Caco-2 (cell line): ENCODE measurements around the gene TNNT1. TPM values are rescaled to one million over a fixed set of nuclear protein-coding genes. Genes with fewer than 3 reads are reported as not detected.

ENCODE experiments used
- BruUV-seq: library from RNA; stranded (reverse); fragments of 400-500 nt; replicated peaks from 2 replicates; lab custom pipeline; 2021; lab: Mats Ljungman, UMichigan
- CTCF ChIA-PET: fragments of 300-600 bp; sonication (Branson Sonifier 250); formaldehyde crosslinking; loops from one replicate; lab custom pipeline; 2022; ENCODE audit warnings: antibody characterized with exemption; lab: Charles Lee
- POLR2A ChIA-PET: fragments of 300-600 bp; sonication (Branson Sonifier 250); formaldehyde crosslinking; loops from one replicate; lab custom pipeline; 2022; ENCODE audit warnings: antibody characterized with exemption; lab: Charles Lee
- DNase-seq, 2 experiments: peaks; one replicate each; pipeline versions ENCODE4 v3.0.0 to v3.0.0-alpha.2; 2020 to 2022
- H3K27me3 ChIP-seq: replicated peaks from 2 replicates; pipeline ENCODE4 v1.6.0; 2011; ENCODE audit warnings: low read length; ENCODE audit not compliant: control insufficient read depth, insufficient read depth
- H3K36me3 ChIP-seq: 2 replicates; pipeline ENCODE4 v1.5.1; 2011; ENCODE audit warnings: low read length; ENCODE audit not compliant: control insufficient read depth, insufficient read depth
- H3K4me1 ChIP-seq: fragments of 250-450 bp; sonication (Bioruptor Pico); 2 replicates; pipeline ENCODE4 v1.5.1; 2020; ENCODE audit warnings: mild to moderate bottlenecking
- H3K4me3 ChIP-seq: 2 replicates; pipeline ENCODE4 v1.5.1; 2011; ENCODE audit warnings: low read depth, mild to moderate bottlenecking, control low read depth, low read length
- H3K9me3 ChIP-seq: fragments of 250-450 bp; sonication (Bioruptor Pico); 2 replicates; pipeline ENCODE4 v1.5.1; 2020; ENCODE audit warnings: mild to moderate bottlenecking, moderate library complexity
- H3K27ac Mint-ChIP-seq: one replicate; pipeline ENCODE4 v1.8.0; 2022; ENCODE audit warnings: mixed read lengths; ENCODE audit not compliant: unreplicated experiment
- H3K27me3 Mint-ChIP-seq: one replicate; pipeline ENCODE4 v1.8.0; 2022; ENCODE audit warnings: mixed read lengths; ENCODE audit not compliant: insufficient read depth, unreplicated experiment
- H3K36me3 Mint-ChIP-seq: one replicate; pipeline ENCODE4 v1.8.0; 2022; ENCODE audit warnings: mild to moderate bottlenecking, mixed read lengths; ENCODE audit not compliant: insufficient read depth, unreplicated experiment
- H3K4me1 Mint-ChIP-seq: one replicate; pipeline ENCODE4 v1.8.0; 2022; ENCODE audit warnings: low read depth, mixed read lengths; ENCODE audit not compliant: unreplicated experiment
- H3K4me3 Mint-ChIP-seq: one replicate; pipeline ENCODE4 v1.8.0; 2022; ENCODE audit warnings: mild to moderate bottlenecking, moderate library complexity, mixed read lengths; ENCODE audit not compliant: unreplicated experiment
- H3K9me3 Mint-ChIP-seq: one replicate; pipeline ENCODE4 v1.8.0; 2022; ENCODE audit warnings: mixed read lengths; ENCODE audit not compliant: unreplicated experiment
- intact Hi-C: fragments of 100-400 bp; cut with micrococcal nuclease; formaldehyde crosslinking; loops from one replicate; pipeline ENCODE4 v1.10.0; 2022; ENCODE audit not compliant: unreplicated experiment
- total RNA-seq: library from RNA; stranded (reverse); gene quantifications from 2 replicates; pipeline ENCODE4 v1.2.3, GENCODE V29; 2022
- TF ChIP-seq, protein P1 (sequence below), 2 experiments: fragments of 200-600 bp in 1 of 2; IDR thresholded peaks; 1 replicate in 1 of 2; 2 replicates in 1 of 2; pipeline versions ENCODE4 v1.5.1 to v1.8.0; 2011 to 2022; ENCODE audit warnings: antibody characterized with exemption in 1 of 2, control low read depth in 1 of 2, inconsistent platforms in 1 of 2, low read depth in 1 of 2, low read length in 1 of 2, mild to moderate bottlenecking in 1 of 2, moderate library complexity in 1 of 2; ENCODE audit not compliant: insufficient read depth in 1 of 2, severe bottlenecking in 1 of 2, unreplicated experiment in 1 of 2

The TNNT1 gene
- total RNA-seq, 1 experiment from 2014 or later = 18.0 TPM

- ChIA-PET POLR2A (interaction anchor here (0.6 to 0.8 kb wide), 2 partner anchors 8 to 52 kb away, joined by 3 to 7 read pairs; no protein-coding TSS in a partner anchor), CTCF (interaction anchor here (0.6 to 1.8 kb wide), 8 partner anchors 11 to 510 kb away, joined by 3 to 16 read pairs (median 4); partner anchors contain the start of genes FIZ1 and RDH13)
- H3K36me3 ChIP-seq = peaks cover 3% of the 10 kb centered on the region; the same call in 1 of the 2 replicates
- Mint-ChIP-seq H3K9me3 (no peaks in the 10 kb centered on the region), H3K36me3 (peaks cover 77% of the 10 kb centered on the region), H3K4me3 (peak overlapping the region; percentile 10), H3K27me3 (no peaks in the 10 kb centered on the region), H3K27ac (peak overlapping the region; percentile 79), H3K4me1 (peaks cover 9% of the 10 kb centered on the region)
- no peaks in the 10 kb centered on the region for H3K4me1 ChIP-seq
- no peaks in the 10 kb centered on the region for H3K27me3 ChIP-seq
- peak; percentile 86 to 92 for DNase-seq
- no TSS peak for BruUV-seq
- H3K4me3 ChIP-seq = no peak overlapping the region
- intact Hi-C loops = loop anchor here (2.0 kb wide), 1 partner anchor 44 kb away; no protein-coding TSS in a partner anchor
- no peaks in the 10 kb centered on the region for H3K9me3 ChIP-seq
- TF ChIP-seq, protein P1, sequence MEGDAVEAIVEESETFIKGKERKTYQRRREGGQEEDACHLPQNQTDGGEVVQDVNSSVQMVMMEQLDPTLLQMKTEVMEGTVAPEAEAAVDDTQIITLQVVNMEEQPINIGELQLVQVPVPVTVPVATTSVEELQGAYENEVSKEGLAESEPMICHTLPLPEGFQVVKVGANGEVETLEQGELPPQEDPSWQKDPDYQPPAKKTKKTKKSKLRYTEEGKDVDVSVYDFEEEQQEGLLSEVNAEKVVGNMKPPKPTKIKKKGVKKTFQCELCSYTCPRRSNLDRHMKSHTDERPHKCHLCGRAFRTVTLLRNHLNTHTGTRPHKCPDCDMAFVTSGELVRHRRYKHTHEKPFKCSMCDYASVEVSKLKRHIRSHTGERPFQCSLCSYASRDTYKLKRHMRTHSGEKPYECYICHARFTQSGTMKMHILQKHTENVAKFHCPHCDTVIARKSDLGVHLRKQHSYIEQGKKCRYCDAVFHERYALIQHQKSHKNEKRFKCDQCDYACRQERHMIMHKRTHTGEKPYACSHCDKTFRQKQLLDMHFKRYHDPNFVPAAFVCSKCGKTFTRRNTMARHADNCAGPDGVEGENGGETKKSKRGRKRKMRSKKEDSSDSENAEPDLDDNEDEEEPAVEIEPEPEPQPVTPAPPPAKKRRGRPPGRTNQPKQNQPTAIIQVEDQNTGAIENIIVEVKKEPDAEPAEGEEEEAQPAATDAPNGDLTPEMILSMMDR (IDR thresholded peaks at IDR 0.05; ENCODE audit: insufficient read depth in 1 of 2, low read depth in 1 of 2, low read length in 1 of 2, severe bottlenecking in 1 of 2, unreplicated experiment in 1 of 2) = peak; percentile 74 to 95
Measured at GRCh38 chr19:55088543-55089341, 60.3 kb downstream of the TNNT1 start.

- ChIA-PET POLR2A (no interaction called here), CTCF (interaction anchor here (0.6 to 1.8 kb wide), 7 partner anchors 12 to 511 kb away, joined by 3 to 16 read pairs (median 4); partner anchors contain the start of genes FIZ1 and RDH13)
- intact Hi-C loops = loop anchor here (2.0 kb wide), 1 partner anchor 45 kb away; no protein-coding TSS in a partner anchor
- no TSS peak for BruUV-seq
- TF ChIP-seq, protein P1 (IDR thresholded peaks at IDR 0.05; ENCODE audit: insufficient read depth in 1 of 2, low read depth in 1 of 2, low read length in 1 of 2, severe bottlenecking in 1 of 2, unreplicated experiment in 1 of 2) = no peak
- Histone ChIP-seq H3K4me1 (no peaks in the 10 kb centered on the region), H3K4me3 (no peak overlapping the region), H3K36me3 (peaks cover 3% of the 10 kb centered on the region; the same call in 1 of the 2 replicates), H3K9me3 (no peaks in the 10 kb centered on the region), H3K27me3 (no peaks in the 10 kb centered on the region)
- DNase-seq = no peak
- H3K4me1 Mint-ChIP-seq = peaks cover 9% of the 10 kb centered on the region
- H3K4me3 Mint-ChIP-seq = peak overlapping the region; percentile 10
- H3K27ac Mint-ChIP-seq = peak overlapping the region; percentile 79
- H3K9me3 Mint-ChIP-seq = no peaks in the 10 kb centered on the region
- H3K27me3 Mint-ChIP-seq = no peaks in the 10 kb centered on the region
- H3K36me3 Mint-ChIP-seq = peaks cover 79% of the 10 kb centered on the region
Measured at GRCh38 chr19:55088021-55088451, 61.0 kb downstream of the TNNT1 start.

GRCh38 chr19:55087542-55087901, 61.5 kb downstream of the TNNT1 start:
- intact Hi-C loops = no loop called here
- ChIA-PET CTCF (interaction anchor here (1.0 kb wide), 1 partner anchor 215 kb away, joined by 3 read pairs; no protein-coding TSS in a partner anchor), POLR2A (no interaction called here)
- BruUV-seq = TSS peak; percentile 69
- Mint-ChIP-seq H3K4me3 (no peak overlapping the region), H3K27ac (no peak overlapping the region), H3K4me1 (peaks cover 9% of the 10 kb centered on the region), H3K9me3 (no peaks in the 10 kb centered on the region), H3K27me3 (no peaks in the 10 kb centered on the region), H3K36me3 (peaks cover 84% of the 10 kb centered on the region)
- H3K9me3 ChIP-seq = no peaks in the 10 kb centered on the region
- H3K27me3 ChIP-seq = no peaks in the 10 kb centered on the region
- no peak overlapping the region for H3K4me3 ChIP-seq
- no peaks in the 10 kb centered on the region for H3K4me1 ChIP-seq
- TF ChIP-seq, protein P1 (IDR thresholded peaks at IDR 0.05; ENCODE audit: insufficient read depth in 1 of 2, low read depth in 1 of 2, low read length in 1 of 2, severe bottlenecking in 1 of 2, unreplicated experiment in 1 of 2) = no peak
- DNase-seq = no peak
- peaks cover 3% of the 10 kb centered on the region; the same call in 1 of the 2 replicates for H3K36me3 ChIP-seq
